Measurements from ENCODE around the gene KLF6.

DNA sequence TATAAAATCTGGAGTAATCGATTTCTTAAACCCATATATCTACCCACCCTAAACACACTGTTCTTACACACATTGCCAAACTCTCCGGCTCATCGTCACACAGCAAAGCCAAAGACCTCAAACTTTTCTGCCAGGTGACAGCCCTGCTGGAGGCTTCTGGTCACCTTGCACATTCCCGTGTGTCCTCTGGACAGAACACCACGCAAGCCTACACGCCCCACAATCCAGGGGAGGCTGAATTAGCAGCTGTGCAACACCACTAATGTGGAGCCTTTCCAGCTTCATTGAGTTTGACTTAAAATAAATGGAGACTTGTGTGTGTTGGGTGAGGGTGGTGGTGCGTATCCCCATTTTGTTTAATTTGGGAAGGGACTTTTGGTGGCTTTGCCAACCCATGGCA is 38.4 kb downstream of the KLF6 start:
- TF ChIP-seq HMGXB4 (CRISPR knock-in tag; IDR thresholded peaks at IDR 0.05): no peak
- no peak for TF ChIP-seq ZNF423 (CRISPR knock-in tag; IDR thresholded peaks at IDR 0.05)
- TF ChIP-seq, protein P1, sequence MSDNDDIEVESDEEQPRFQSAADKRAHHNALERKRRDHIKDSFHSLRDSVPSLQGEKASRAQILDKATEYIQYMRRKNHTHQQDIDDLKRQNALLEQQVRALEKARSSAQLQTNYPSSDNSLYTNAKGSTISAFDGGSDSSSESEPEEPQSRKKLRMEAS (CRISPR knock-in tag; IDR thresholded peaks at IDR 0.05): no peak
- TF ChIP-seq ZNF232 (CRISPR knock-in tag; IDR thresholded peaks at IDR 0.05): no peak
- no peak for TF ChIP-seq USF1 (CRISPR knock-in tag; IDR thresholded peaks at IDR 0.05)
- TF ChIP-seq CTCF (IDR thresholded peaks at IDR 0.05): no peak
- TF ChIP-seq ZNF263 (CRISPR knock-in tag; IDR thresholded peaks at IDR 0.05; ENCODE audit: low read depth): no peak
- TF ChIP-seq ESRRA (CRISPR knock-in tag; IDR thresholded peaks at IDR 0.05; ENCODE audit: borderline replicate concordance): no peak
- TF ChIP-seq NFATC4 (CRISPR knock-in tag; IDR thresholded peaks at IDR 0.05): no peak
- no peak for TF ChIP-seq SMAD4 (CRISPR knock-in tag; IDR thresholded peaks at IDR 0.05)
- TF ChIP-seq NR1H2 (CRISPR knock-in tag; IDR thresholded peaks at IDR 0.05): no peak
- no peak for TF ChIP-seq JUN (CRISPR knock-in tag; IDR thresholded peaks at IDR 0.05)
